Esophagus squamous epithelium (tissue), 4 donors: ENCODE measurements around the gene CSRNP3.

Source experiments
- CTCF ChIP-seq, 6 experiments: fragments of 450-650 bp in 4 of 6; fragments of 200-600 bp in 2 of 6; sonication (generic) in 2 of 6; IDR thresholded peaks; one replicate each; pipeline ENCODE4 v1.5.1; 2016 to 2019; ENCODE audit warnings: antibody characterized with exemption in 6 of 6, mild to moderate bottlenecking in 4 of 6, moderate library complexity in 4 of 6
- POLR2A ChIP-seq, 4 donors: fragments of 450-650 bp; IDR thresholded peaks; one replicate each; pipeline ENCODE4 v1.6.1; 2017; ENCODE audit warnings: antibody characterized with exemption in 4 of 4, mild to moderate bottlenecking in 4 of 4, moderate library complexity in 3 of 4

- TF ChIP-seq CTCF (IDR thresholded peaks at IDR 0.05), result no peak
- no peak for TF ChIP-seq POLR2A (IDR thresholded peaks at IDR 0.05)
Observed at GRCh38 chr2:165720511-165720910, 251.0 kb downstream of the CSRNP3 start.
